B cell (primary cell): ENCODE results near the gene TPCN2. TPM values are rescaled to one million over a fixed set of nuclear protein-coding genes. Genes with fewer than 3 reads are reported as not detected.
A peak's percentile ranks its signal among the peaks of the same experiment; 100 is the strongest.

Experiments used
- ATAC-seq: fragments of 200-7000 bp; cut with Tn5 transposase; one replicate; pipeline ENCODE4 v1.10.0; 2021; ENCODE audit warnings: low read depth, mild to moderate bottlenecking, moderate number of reproducible peaks, moderate library complexity
- CTCF ChIA-PET: fragments of 350-600 bp; sonication (Branson Sonifier 250); formaldehyde crosslinking; loops from one replicate; lab custom pipeline; 2021; ENCODE audit warnings: antibody characterized with exemption, inconsistent platforms; lab: Charles Lee
- POLR2A ChIA-PET: fragments of 350-600 bp; sonication (Branson Sonifier 250); formaldehyde crosslinking; loops from one replicate; lab custom pipeline; 2021; ENCODE audit warnings: antibody characterized with exemption; lab: Charles Lee
- DNase-seq: peaks from one replicate; pipeline ENCODE4 v3.0.0; 2013
- H2AFZ ChIP-seq: 2 replicates; pipeline ENCODE4 v1.6.1; 2012; ENCODE audit warnings: mild to moderate bottlenecking, low read depth, low read length; ENCODE audit not compliant: insufficient read depth, poor library complexity, severe bottlenecking
- H3K27ac ChIP-seq, 2 donors: 1 replicate in 1 of 2; 2 replicates in 1 of 2; pipeline ENCODE4 v1.5.1; 2012 to 2013; ENCODE audit warnings: low read length in 2 of 2, mild to moderate bottlenecking in 2 of 2, moderate library complexity in 1 of 2
- H3K27me3 ChIP-seq, 4 experiments: fragments of 200-600 bp in 1 of 4; sonication (generic) in 1 of 4; replicated peaks in 1 of 4; 1 replicate in 2 of 4; 2 replicates in 2 of 4; pipeline versions ENCODE4 v1.6.1 to v1.7.0; 2013 to 2016; ENCODE audit warnings: low read length in 3 of 4, mild to moderate bottlenecking in 2 of 4, mixed read lengths in 1 of 4, moderate library complexity in 1 of 4; ENCODE audit not compliant: insufficient read depth in 4 of 4, control insufficient read depth in 3 of 4; ENCODE audit errors: control extremely low read depth in 1 of 4
- H3K36me3 ChIP-seq, 2 experiments: replicated peaks in 1 of 2; 1 replicate in 1 of 2; 2 replicates in 1 of 2; pipeline versions ENCODE4 v1.6.1 to v1.7.1; 2013; ENCODE audit warnings: low read length in 1 of 2; ENCODE audit not compliant: insufficient read depth in 2 of 2, control insufficient read depth in 1 of 2; ENCODE audit errors: control extremely low read depth in 1 of 2, extremely low read depth in 1 of 2
- H3K4me1 ChIP-seq, 2 donors: fragments of 200-600 bp in 1 of 2; sonication (generic) in 1 of 2; 1 replicate in 1 of 2; 2 replicates in 1 of 2; pipeline versions ENCODE4 v1.5.1 to v1.6.1; 2013 to 2017; ENCODE audit warnings: low read length in 2 of 2; ENCODE audit not compliant: control insufficient read depth in 2 of 2, insufficient read depth in 2 of 2
- H3K4me2 ChIP-seq: replicated peaks from 2 replicates; pipeline ENCODE3; 2012; ENCODE audit warnings: mild to moderate bottlenecking, low read depth, low read length; ENCODE audit not compliant: poor library complexity, severe bottlenecking
- H3K4me3 ChIP-seq, 5 experiments: fragments of 200-600 bp in 1 of 5; sonication (generic) in 1 of 5; 1 replicate in 3 of 5; 2 replicates in 2 of 5; pipeline versions ENCODE4 v1.5.1 to v1.7.0; 2011 to 2016; ENCODE audit warnings: low read length in 4 of 5, mild to moderate bottlenecking in 4 of 5, low read depth in 2 of 5, control low read depth in 1 of 5, moderate library complexity in 1 of 5; ENCODE audit not compliant: insufficient read depth in 1 of 5; ENCODE audit errors: control extremely low read depth in 1 of 5, extremely low read depth in 1 of 5
- H3K79me2 ChIP-seq: fragments of 200-600 bp; sonication (generic); one replicate; pipeline ENCODE4 v1.6.0; 2016; ENCODE audit warnings: low read length; ENCODE audit not compliant: control insufficient read depth, insufficient read depth
- H3K9ac ChIP-seq: fragments of 200-600 bp; sonication (generic); 2 replicates; pipeline ENCODE4 v1.6.1; 2017; ENCODE audit warnings: mild to moderate bottlenecking, low read length, moderate library complexity
- H3K9me3 ChIP-seq, 3 donors: one replicate each; pipeline versions ENCODE4 v1.6.1 to v1.7.1; 2013; ENCODE audit warnings: low read length in 2 of 3; ENCODE audit not compliant: control insufficient read depth in 2 of 3, insufficient read depth in 1 of 3; ENCODE audit errors: control extremely low read depth in 1 of 3
- H4K20me1 ChIP-seq: 2 replicates; pipeline ENCODE4 v1.6.0; 2012; ENCODE audit warnings: mild to moderate bottlenecking, low read length; ENCODE audit not compliant: insufficient read depth, control insufficient read depth, poor library complexity, severe bottlenecking
- H3K27ac Mint-ChIP-seq: one replicate; pipeline ENCODE4 v1.8.0; 2021; ENCODE audit warnings: mixed read lengths
- H3K27me3 Mint-ChIP-seq: one replicate; pipeline ENCODE4 v1.8.0; 2021; ENCODE audit warnings: mixed read lengths
- H3K4me1 Mint-ChIP-seq: one replicate; pipeline ENCODE4 v1.8.0; 2021; ENCODE audit warnings: mixed read lengths
- H3K4me3 Mint-ChIP-seq: one replicate; pipeline ENCODE4 v1.8.0; 2021; ENCODE audit warnings: mixed read lengths
- H3K9me3 Mint-ChIP-seq: one replicate; pipeline ENCODE4 v1.8.0; 2022; ENCODE audit warnings: mixed read lengths; ENCODE audit not compliant: insufficient read depth
- CTCF ChIP-seq: fragments of 200-600 bp; IDR thresholded peaks from one replicate; pipeline ENCODE4 v1.8.0; 2022; ENCODE audit warnings: antibody characterized with exemption, mild to moderate bottlenecking
- EZH2 ChIP-seq: IDR thresholded peaks from 2 replicates; pipeline ENCODE4 v1.6.1; 2012; ENCODE audit warnings: borderline replicate concordance, low read depth, mild to moderate bottlenecking, moderate library complexity, low read length; ENCODE audit not compliant: insufficient read depth, poor library complexity, severe bottlenecking
- WGBS: methylation state at CpG from one replicate; pipeline ENCODE4 v1.1.5; 2013; ENCODE audit warnings: missing lambda C conversion rate; ENCODE audit not compliant: insufficient coverage; 5-methylcytosine and 5-hydroxymethylcytosine counted together
- intact Hi-C: fragments of 100-400 bp; cut with micrococcal nuclease; formaldehyde crosslinking; loops from one replicate; pipeline ENCODE4 v1.10.0; 2022
- polyA plus RNA-seq: library from polyadenylated mRNA; depleted of rRNA; stranded (reverse); fragments of >200 nt; gene quantifications from 2 replicates; pipeline ENCODE4 v1.2.3, GENCODE V29; 2012
- total RNA-seq, 2 donors: library from RNA; stranded (reverse); fragments of 120-200 nt in 1 of 2; gene quantifications; 1 replicate in 1 of 2; 2 replicates in 1 of 2; pipeline versions ENCODE4 v1.2.3 to v1.2.4, GENCODE V29; 2013 to 2022

The TPCN2 gene
- total and polyA plus RNA-seq, 2 donors (not counting 1 experiment from before 2014, with no cell fraction given): 16.8 to 71.4 TPM

GRCh38 chr11:69052343-69053168 is 3.8 kb downstream of the TPCN2 start:
- Histone ChIP-seq H3K27ac (no peak overlapping the region), H3K9me3 (no peaks in the 10 kb centered on the region), H3K79me2 (peaks cover 40% of the 10 kb centered on the region), H3K9ac (no peak overlapping the region), H3K36me3 (peaks cover 0 to 7% of the 10 kb centered on the region in 2 experiments), H3K4me1 (peaks cover 41 to 86% of the 10 kb centered on the region in 2 donors), H3K27me3 (no peaks in the 10 kb centered on the region), H2AFZ (no peak overlapping the region), H3K4me2 (no peak overlapping the region), H4K20me1 (peaks cover 9% of the 10 kb centered on the region), H3K4me3 (no peak overlapping the region)
- 75% methylated on average over 18 of the region's 21 CpGs for whole genome bisulfite sequencing
- CTCF ChIA-PET: interaction anchor here (1.1 kb wide), 2 partner anchors 35 to 209 kb away, joined by 3 read pairs; no protein-coding TSS in a partner anchor
- ATAC-seq (no peak), DNase-seq (peak; percentile 41)
- peaks cover 63% of the 10 kb centered on the region for H3K4me1 Mint-ChIP-seq
- peak overlapping the region; percentile 44 for H3K4me3 Mint-ChIP-seq
- intact Hi-C loops: no loop called here
- no peaks in the 10 kb centered on the region for H3K9me3 Mint-ChIP-seq
- peak overlapping the region; percentile 26 for H3K27ac Mint-ChIP-seq
- POLR2A ChIA-PET: no interaction called here
- H3K27me3 Mint-ChIP-seq: no peaks in the 10 kb centered on the region
- no peak for TF ChIP-seq EZH2

GRCh38 chr11:69053169-69053477 is 4.4 kb downstream of the TPCN2 start:
- CTCF ChIA-PET: no interaction called here
- peak overlapping the region; percentile 71 for H3K27ac Mint-ChIP-seq
- no peak overlapping the region for H3K4me3 ChIP-seq
- DNase-seq: peak; percentile 25
- no peak overlapping the region for H2AFZ ChIP-seq
- intact Hi-C loops: no loop called here
- peak overlapping the region; percentile 41 for H3K4me3 Mint-ChIP-seq
- no peaks in the 10 kb centered on the region for H3K9me3 Mint-ChIP-seq
- H3K9me3 ChIP-seq: no peaks in the 10 kb centered on the region
- peaks cover 46% of the 10 kb centered on the region for H3K79me2 ChIP-seq
- no peak overlapping the region for H3K27ac ChIP-seq
- no peaks in the 10 kb centered on the region for H3K27me3 ChIP-seq
- POLR2A ChIA-PET: no interaction called here
- H3K36me3 ChIP-seq: peaks cover 0 to 12% of the 10 kb centered on the region in 2 experiments
- H3K4me1 ChIP-seq: peaks cover 41 to 84% of the 10 kb centered on the region in 2 donors
- no peak overlapping the region for H3K4me2 ChIP-seq
- peaks cover 61% of the 10 kb centered on the region for H3K4me1 Mint-ChIP-seq
- WGBS: 92% methylated on average over 8 of the region's 9 CpGs
- no peak for ATAC-seq
- H4K20me1 ChIP-seq: peaks cover 14% of the 10 kb centered on the region
- H3K27me3 Mint-ChIP-seq: no peaks in the 10 kb centered on the region
- H3K9ac ChIP-seq: no peak overlapping the region
- no peak for TF ChIP-seq CTCF
- TF ChIP-seq EZH2: no peak
